ENCODE results near the gene RACGAP1. TPM values are rescaled to one million over a fixed set of nuclear protein-coding genes. Genes with fewer than 3 reads are reported as not detected.

RACGAP1 gene
- total and polyA plus RNA-seq, 8 donors = 20.7 to 79.4 (median 43.4) TPM

GRCh38 chr12:49985981-49986380 is 39.3 kb downstream of the RACGAP1 start:
- no peak overlapping the region for H3K4me3 ChIP-seq
- no peak for DNase-seq
- TF ChIP-seq CTCF (IDR thresholded peaks at IDR 0.05) = no peak
- H3K27me3 ChIP-seq = no peaks in the 10 kb centered on the region
- H3K9me3 ChIP-seq = no peaks in the 10 kb centered on the region
- ATAC-seq = no peak
- intact Hi-C loops (cut with DNase I) = no loop called here
- H3K36me3 ChIP-seq = no peaks in the 10 kb centered on the region
- H3K4me1 ChIP-seq = peaks cover 11 to 58% of the 10 kb centered on the region in 2 donors
- no peak overlapping the region for H3K27ac ChIP-seq

- peak overlapping the region in 1 of 2 donors; percentile 42 for H3K27ac ChIP-seq
- no peak for ATAC-seq
- H3K4me1 ChIP-seq = peaks cover 5 to 47% of the 10 kb centered on the region in 2 donors
- no peaks in the 10 kb centered on the region for H3K27me3 ChIP-seq
- no peak for DNase-seq
- H3K9me3 ChIP-seq = no peaks in the 10 kb centered on the region
- H3K4me3 ChIP-seq = no peak overlapping the region
- intact Hi-C loops (cut with DNase I) = no loop called here
- TF ChIP-seq CTCF (IDR thresholded peaks at IDR 0.05) = no peak
- H3K36me3 ChIP-seq = no peaks in the 10 kb centered on the region
Measured at GRCh38 chr12:49984476-49985359, 40.6 kb downstream of the RACGAP1 start.

DNA sequence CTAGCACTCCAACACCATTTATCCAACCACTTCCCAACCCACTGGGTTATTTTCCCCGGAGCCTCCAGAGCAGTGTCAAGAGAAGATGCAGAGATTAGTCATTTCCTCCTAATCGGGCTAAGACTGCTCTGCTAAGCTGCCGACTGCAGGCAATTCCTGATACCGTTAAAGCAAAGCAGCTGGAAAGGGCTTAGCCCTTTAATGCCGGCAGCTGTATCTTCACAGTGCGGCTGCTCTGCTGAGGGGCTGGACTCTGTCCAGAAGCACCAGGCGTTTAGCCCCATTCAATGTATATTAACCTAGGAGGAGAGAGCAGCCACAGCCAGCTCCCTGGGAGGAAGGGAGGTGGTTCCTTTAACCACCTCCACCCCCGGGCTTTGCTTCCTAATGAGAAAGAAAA is 41.4 kb downstream of the RACGAP1 start:
- DNase-seq = peak in 2 of 4 donors; percentile 72 to 85
- H3K4me1 ChIP-seq = peaks cover 5 to 46% of the 10 kb centered on the region in 2 donors
- no peaks in the 10 kb centered on the region for H3K36me3 ChIP-seq
- peak; percentile 53 for ATAC-seq
- H3K9me3 ChIP-seq = no peaks in the 10 kb centered on the region
- no peak for TF ChIP-seq CTCF (IDR thresholded peaks at IDR 0.05)
- H3K27ac ChIP-seq = peak overlapping the region; percentile 5 to 42
- H3K4me3 ChIP-seq = no peak overlapping the region
- intact Hi-C loops (cut with DNase I) = no loop called here
- H3K27me3 ChIP-seq = no peaks in the 10 kb centered on the region

GRCh38 chr12:49982246-49983087 is 42.8 kb downstream of the RACGAP1 start:
- Histone ChIP-seq H3K4me3 (no peak overlapping the region), H3K36me3 (no peaks in the 10 kb centered on the region), H3K27me3 (no peaks in the 10 kb centered on the region), H3K9me3 (no peaks in the 10 kb centered on the region), H3K4me1 (peaks cover 5 to 37% of the 10 kb centered on the region in 2 donors), H3K27ac (no peak overlapping the region)
- no peak for TF ChIP-seq CTCF (IDR thresholded peaks at IDR 0.05)
- intact Hi-C loops (cut with DNase I) = no loop called here
- DNase-seq (no peak), ATAC-seq (peak; percentile 5)

Data from left lung (tissue), 10 donors.